PC-9 (cell line): ENCODE results near the gene VSIG10L. TPM values are rescaled to one million over a fixed set of nuclear protein-coding genes. Genes with fewer than 3 reads are reported as not detected.

Source experiments
- BruUV-seq: library from RNA; stranded (reverse); fragments of 400-500 nt; replicated peaks from 2 replicates; lab custom pipeline; 2021; lab: Mats Ljungman, UMichigan
- CTCF ChIA-PET: fragments of 300-600 bp; sonication (Branson Sonifier 250); formaldehyde crosslinking; loops from one replicate; lab custom pipeline; 2022; ENCODE audit warnings: antibody characterized with exemption; lab: Charles Lee
- POLR2A ChIA-PET: fragments of 300-600 bp; sonication (Branson Sonifier 250); formaldehyde crosslinking; loops from one replicate; lab custom pipeline; 2022; ENCODE audit warnings: antibody characterized with exemption; ENCODE audit not compliant: unreplicated experiment; lab: Charles Lee
- DNase-seq, 2 experiments: peaks; one replicate each; pipeline versions ENCODE4 v3.0.0 to v3.0.0-alpha.2; 2015 to 2022; ENCODE audit warnings: mixed read lengths in 1 of 2
- H2AFZ ChIP-seq: fragments of 200-600 bp; sonication (generic); 2 replicates; pipeline ENCODE4 v1.8.1; 2017; ENCODE audit warnings: antibody characterized with exemption
- H3F3A ChIP-seq: fragments of 200-600 bp; sonication (generic); 2 replicates; pipeline ENCODE4 v1.8.1; 2017; ENCODE audit warnings: antibody characterized with exemption, mild to moderate bottlenecking, low read depth; ENCODE audit not compliant: insufficient read depth
- H3K27ac ChIP-seq: fragments of 200-600 bp; sonication (generic); 2 replicates; pipeline ENCODE4 v1.6.1; 2016; ENCODE audit warnings: mixed run types
- H3K27me3 ChIP-seq: fragments of 200-600 bp; sonication (generic); 2 replicates; pipeline ENCODE4 v1.6.1; 2016; ENCODE audit warnings: low read depth, mixed run types; ENCODE audit not compliant: insufficient read depth
- H3K36me3 ChIP-seq: fragments of 200-600 bp; sonication (generic); 2 replicates; pipeline ENCODE4 v1.6.1; 2016; ENCODE audit warnings: low read depth, mixed run types
- H3K4me1 ChIP-seq: fragments of 200-600 bp; sonication (generic); replicated peaks from 2 replicates; pipeline ENCODE4 v1.6.1; 2016; ENCODE audit warnings: mixed run types; ENCODE audit not compliant: insufficient read depth
- H3K4me2 ChIP-seq: fragments of 200-600 bp; sonication (generic); 2 replicates; pipeline ENCODE4 v1.6.1; 2017; ENCODE audit warnings: mixed run types
- H3K4me3 ChIP-seq: fragments of 200-600 bp; sonication (generic); 2 replicates; pipeline ENCODE4 v1.6.1; 2016; ENCODE audit warnings: mixed run types
- H3K79me2 ChIP-seq: fragments of 200-600 bp; sonication (generic); 2 replicates; pipeline ENCODE4 v1.6.1; 2017; ENCODE audit warnings: low read depth, mixed run types
- H3K9me2 ChIP-seq: fragments of 200-600 bp; sonication (generic); 2 replicates; pipeline ENCODE4 v1.8.1; 2017; ENCODE audit warnings: mild to moderate bottlenecking; ENCODE audit not compliant: insufficient read depth
- H3K9me3 ChIP-seq: fragments of 200-600 bp; sonication (generic); 2 replicates; pipeline ENCODE4 v1.8.1; 2016; ENCODE audit warnings: low read depth; ENCODE audit not compliant: insufficient read depth
- H4K20me1 ChIP-seq: fragments of 200-600 bp; sonication (generic); 2 replicates; pipeline ENCODE4 v1.8.1; 2017; ENCODE audit not compliant: insufficient read depth
- CTCF ChIP-seq: fragments of 200-600 bp; sonication (generic); conservative IDR thresholded peaks from 2 replicates; pipeline ENCODE4 v1.6.1; 2017; ENCODE audit warnings: mixed run types, antibody characterized with exemption, mild to moderate bottlenecking, moderate library complexity
- EZH2 ChIP-seq: fragments of 200-600 bp; sonication (generic); IDR thresholded peaks from 2 replicates; pipeline ENCODE4 v1.8.0; 2017; ENCODE audit warnings: antibody characterized with exemption, low read depth
- intact Hi-C: fragments of 100-400 bp; cut with micrococcal nuclease; formaldehyde crosslinking; loops from one replicate; pipeline ENCODE4 v1.10.0; 2022; ENCODE audit not compliant: unreplicated experiment
- total RNA-seq: library from RNA; stranded (reverse); gene quantifications from 2 replicates; pipeline ENCODE4 v1.2.3, GENCODE V29; 2021

Gene VSIG10L
- total RNA-seq, 1 experiment from 2014 or later, result 2.8 TPM

GRCh38 chr19:51372649-51373504 is 30.9 kb upstream of the VSIG10L start, which contains the start of gene NKG7:
Gene NKG7 (minus strand): TSS chr19:51372654. CDS start chr19:51372535, 119 bp downstream.
- H3K27ac ChIP-seq, result no peak within 1 kb of the TSS

DNA sequence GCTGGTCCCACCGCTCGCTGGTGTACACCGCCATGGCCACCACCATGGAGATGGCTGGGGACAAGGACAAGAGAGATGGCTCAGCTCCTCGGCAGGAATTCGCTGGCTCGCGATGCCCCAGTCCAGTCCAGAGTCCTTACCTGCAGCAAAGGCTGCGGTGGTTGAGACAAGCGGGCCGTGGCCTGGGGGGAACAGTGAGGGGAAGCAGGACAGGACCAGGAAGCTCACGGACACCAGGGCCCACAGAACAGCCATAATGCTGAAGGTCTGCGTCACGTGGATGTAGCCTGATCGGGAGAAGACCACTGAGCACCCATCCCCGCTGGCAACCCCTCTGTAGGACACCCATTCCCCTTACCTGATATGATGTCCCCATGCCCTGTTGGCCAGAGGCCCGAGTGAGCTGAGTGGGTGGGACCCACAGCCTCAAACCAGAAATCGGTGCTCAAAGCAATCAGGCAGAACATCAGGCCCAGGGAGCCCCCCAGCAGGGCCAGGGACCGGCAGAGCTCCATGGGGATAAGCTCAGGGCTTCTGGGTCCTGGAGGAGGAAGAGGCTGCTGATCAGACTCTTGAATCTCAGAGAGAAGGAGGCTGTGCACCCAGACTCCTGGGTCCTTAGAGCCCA is 30.2 kb upstream of the VSIG10L start:
- Histone ChIP-seq H3K9me2 (no peaks in the 10 kb centered on the region), H3K36me3 (no peaks in the 10 kb centered on the region), H4K20me1 (no peaks in the 10 kb centered on the region), H3K9me3 (no peaks in the 10 kb centered on the region), H3K79me2 (no peaks in the 10 kb centered on the region), H3K4me3 (no peak overlapping the region), H3K4me1 (peaks cover 5% of the 10 kb centered on the region; the same call in 1 of the 2 replicates), H3K4me2 (no peak overlapping the region), H3F3A (no peaks in the 10 kb centered on the region), H3K27ac (no peak overlapping the region), H3K27me3 (peaks cover 39% of the 10 kb centered on the region), H2AFZ (no peak overlapping the region)
- no TSS peak for BruUV-seq
- DNase-seq, result no peak
- intact Hi-C loops, result no loop called here
- POLR2A ChIA-PET, result interaction anchor here (0.6 kb wide), 1 partner anchor 902 kb away, joined by 3 read pairs; no protein-coding TSS in a partner anchor
- no peak for TF ChIP-seq EZH2
- no peak for TF ChIP-seq CTCF
- CTCF ChIA-PET, result no interaction called here

More at GRCh38 chr19:51372649-51373504, 30.9 kb upstream of the VSIG10L start, which contains the start of gene NKG7:
- no peak for TF ChIP-seq EZH2
- TF ChIP-seq CTCF, result no peak
- peaks cover 5% of the 10 kb centered on the region; the same call in 1 of the 2 replicates for H3K4me1 ChIP-seq
- ChIA-PET POLR2A (no interaction called here), CTCF (no interaction called here)
- no peaks in the 10 kb centered on the region for H3K79me2 ChIP-seq
- H3F3A ChIP-seq, result no peaks in the 10 kb centered on the region
- DNase-seq, result no peak
- no peaks in the 10 kb centered on the region for H4K20me1 ChIP-seq
- H3K36me3 ChIP-seq, result no peaks in the 10 kb centered on the region
- H3K9me2 ChIP-seq, result no peaks in the 10 kb centered on the region
- no TSS peak for BruUV-seq
- no peak within 1 kb of the TSS for H3K4me2 ChIP-seq
- intact Hi-C loops, result no loop called here
- peaks cover 39% of the 10 kb centered on the region for H3K27me3 ChIP-seq
- no peaks in the 10 kb centered on the region for H3K9me3 ChIP-seq
- no peak within 1 kb of the TSS for H2AFZ ChIP-seq
- H3K4me3 ChIP-seq, result no peak within 1 kb of the TSS

- no peak for DNase-seq
- CTCF ChIA-PET, result no interaction called here
- no TSS peak for BruUV-seq
Measured at GRCh38 chr19:51371186-51371690, 29.3 kb upstream of the VSIG10L start.

More at GRCh38 chr19:51371186-51371690, 29.3 kb upstream of the VSIG10L start:
- Histone ChIP-seq H4K20me1 (no peaks in the 10 kb centered on the region), H3K9me3 (no peaks in the 10 kb centered on the region), H3K4me3 (no peak overlapping the region), H3K4me2 (no peak overlapping the region), H3K9me2 (no peaks in the 10 kb centered on the region), H3F3A (peaks cover 6% of the 10 kb centered on the region), H3K27ac (no peak overlapping the region), H2AFZ (no peak overlapping the region), H3K27me3 (peaks cover 39% of the 10 kb centered on the region), H3K79me2 (no peaks in the 10 kb centered on the region), H3K36me3 (no peaks in the 10 kb centered on the region), H3K4me1 (peaks cover 5% of the 10 kb centered on the region; the same call in 1 of the 2 replicates)
- TF ChIP-seq CTCF, result no peak
- no peak for TF ChIP-seq EZH2
- POLR2A ChIA-PET, result no interaction called here
- intact Hi-C loops, result no loop called here
